ENCODE results near the gene SHC3. TPM values are rescaled to one million over a fixed set of nuclear protein-coding genes. Genes with fewer than 3 reads are reported as not detected.

The SHC3 gene
- total and polyA plus RNA-seq, 2 of the 4 experiments (the other 2 are of a cell fraction), result 4.5 to 13.3 TPM

- no peak for ATAC-seq (ENCODE audit: low read depth)
- H3K9me3 ChIP-seq (ENCODE audit: control insufficient read depth, insufficient read depth, low read length), result no peaks in the 10 kb centered on the region
- H4K20me1 ChIP-seq (ENCODE audit: insufficient read depth, low read length), result no peaks in the 10 kb centered on the region
- peaks cover 14% of the 10 kb centered on the region for H3K36me3 ChIP-seq (ENCODE audit: control insufficient read depth, insufficient read depth, low read length)
- no peak overlapping the region for H3K14ac ChIP-seq (replicated peaks; ENCODE audit: low read depth, low read length)
- no peak overlapping the region for H3K23ac ChIP-seq (ENCODE audit: low read depth, low read length)
- H3K4me2 ChIP-seq (ENCODE audit: low read depth, low read length), result no peak overlapping the region
- no peak overlapping the region for H4K8ac ChIP-seq (ENCODE audit: low read depth in 2 of 2, low read length in 2 of 2)
- peaks cover 27% of the 10 kb centered on the region for H3K9me1 ChIP-seq (ENCODE audit: insufficient read depth, low read length)
- no peaks in the 10 kb centered on the region for H3K79me1 ChIP-seq (ENCODE audit: low read depth in 1 of 2, low read length in 2 of 2)
- intact Hi-C loops (cut with micrococcal nuclease) (no loop called here), dilution Hi-C loops (cut with HindIII; ENCODE audit: low sequenced_read_pairs, unreplicated experiment) (no loop called here), in situ Hi-C loops (cut with MboI; ENCODE audit: low sequenced_read_pairs) (no loop called here)
- POLR2A ChIA-PET (ENCODE audit: unreplicated experiment), result no interaction called here
- no peak for DNase-seq
- no peak overlapping the region for H2AK9ac ChIP-seq (replicated peaks; ENCODE audit: low read depth, low read length, poor library complexity)
- no peak overlapping the region for H3K27ac ChIP-seq (ENCODE audit: insufficient read depth, low read length)
- no peaks in the 10 kb centered on the region for H3K27me3 ChIP-seq (ENCODE audit: control insufficient read depth, insufficient read depth, low read length)
- no peak overlapping the region for H2BK15ac ChIP-seq (ENCODE audit: low read depth, low read length)
- no peak overlapping the region for H3K18ac ChIP-seq (ENCODE audit: low read depth, low read length)
- no peak overlapping the region for H2AFZ ChIP-seq (replicated peaks; ENCODE audit: low read length, poor library complexity)
- H4K5ac ChIP-seq (ENCODE audit: low read depth, low read length), result no peak overlapping the region
- WGBS, 2 experiments (ENCODE audit: extremely low coverage in 2 of 2, insufficient read length in 1 of 2), result 90% methylated on average over 10 of the region's 12 CpGs; no CpG with 5 or more reads in 1 of the 2 experiments
- no peak overlapping the region for H3K9ac ChIP-seq (ENCODE audit: low read depth, low read length)
- no peak overlapping the region for H3K4me3 ChIP-seq (ENCODE audit: insufficient read depth, low read depth, low read length)
- CTCF ChIA-PET, result no interaction called here
- H3K4ac ChIP-seq (ENCODE audit: low read depth, low read length), result no peak overlapping the region
- H2BK120ac ChIP-seq (ENCODE audit: low read depth, low read length), result no peak overlapping the region
- H2BK5ac ChIP-seq (ENCODE audit: low read depth, low read length, poor library complexity, severe bottlenecking), result no peak overlapping the region
- TF ChIP-seq RCOR1 (IDR thresholded peaks at IDR 0.05; ENCODE audit: insufficient replicate concordance, low read length), result no peak
- TF ChIP-seq CTCF (conservative IDR thresholded peaks at IDR 0.05; ENCODE audit: low read depth, low read length), result no peak
- TF ChIP-seq BHLHE40 (IDR thresholded peaks at IDR 0.05; ENCODE audit: low read depth, low read length), result no peak
- TF ChIP-seq RFX5 (IDR thresholded peaks at IDR 0.05; ENCODE audit: low read depth, low read length), result no peak
- no peak for TF ChIP-seq CHD1 (IDR thresholded peaks at IDR 0.05; ENCODE audit: low read depth, low read length)
- TF ChIP-seq POLR2A (IDR thresholded peaks at IDR 0.05; ENCODE audit: low read depth, low read length), result no peak
- TF ChIP-seq, protein P1, sequence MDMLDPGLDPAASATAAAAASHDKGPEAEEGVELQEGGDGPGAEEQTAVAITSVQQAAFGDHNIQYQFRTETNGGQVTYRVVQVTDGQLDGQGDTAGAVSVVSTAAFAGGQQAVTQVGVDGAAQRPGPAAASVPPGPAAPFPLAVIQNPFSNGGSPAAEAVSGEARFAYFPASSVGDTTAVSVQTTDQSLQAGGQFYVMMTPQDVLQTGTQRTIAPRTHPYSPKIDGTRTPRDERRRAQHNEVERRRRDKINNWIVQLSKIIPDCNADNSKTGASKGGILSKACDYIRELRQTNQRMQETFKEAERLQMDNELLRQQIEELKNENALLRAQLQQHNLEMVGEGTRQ (IDR thresholded peaks at IDR 0.05; ENCODE audit: low read depth, low read length), result no peak
- TF ChIP-seq CEBPB (IDR thresholded peaks at IDR 0.05; ENCODE audit: low read depth, low read length), result no peak
- no peak for TF ChIP-seq FOS (IDR thresholded peaks at IDR 0.05; ENCODE audit: low read depth, low read length)
- TF ChIP-seq ELK1 (IDR thresholded peaks at IDR 0.05; ENCODE audit: borderline replicate concordance, low read depth, low read length), result no peak
- no peak for TF ChIP-seq MAZ (IDR thresholded peaks at IDR 0.05; ENCODE audit: borderline replicate concordance, low read depth, low read length)
- TF ChIP-seq MXI1 (IDR thresholded peaks at IDR 0.05; ENCODE audit: borderline replicate concordance, low read depth, low read length), result no peak
- TF ChIP-seq RAD21 (IDR thresholded peaks at IDR 0.05; ENCODE audit: low read length), result no peak
- TF ChIP-seq SMC3 (IDR thresholded peaks at IDR 0.05; ENCODE audit: low read depth, low read length), result no peak
- TF ChIP-seq MAFK (IDR thresholded peaks at IDR 0.05; ENCODE audit: low read depth, low read length), result no peak
- TF ChIP-seq NFE2L2 (IDR thresholded peaks at IDR 0.05; ENCODE audit: low read depth, low read length), result no peak
- no peak overlapping the region for H2BK20ac ChIP-seq (ENCODE audit: low read depth, low read length)
- no peak overlapping the region for H3K56ac ChIP-seq (ENCODE audit: extremely low read depth, insufficient read depth, low read length)
- BruUV-seq (replicated peaks), result no TSS peak
- no peaks in the 10 kb centered on the region for H3K4me1 ChIP-seq (ENCODE audit: control insufficient read depth, insufficient read depth, low read length)
- H2AK5ac ChIP-seq (ENCODE audit: low read depth, low read length), result no peak overlapping the region; the same call in 1 of the 2 replicates
- H4K91ac ChIP-seq (ENCODE audit: insufficient read depth, low read depth, low read length), result no peak overlapping the region
These were observed 119.7 kb downstream of the SHC3 start for GRCh38 chr9:89058906-89059305.
